Aorta (tissue), 5 donors: ENCODE results near the gene DNAJB7. TPM values are rescaled to one million over a fixed set of nuclear protein-coding genes. Genes with fewer than 3 reads are reported as not detected.
"Not testable (repeated sequence)": the region's sequence is repeated elsewhere in the genome, so short reads cannot be mapped to it uniquely, and the experiment has no call there.

Experiments
- ATAC-seq: fragments of 200-7000 bp; cut with Tn5 transposase; one replicate; pipeline ENCODE4 v1.9.1; 2022; ENCODE audit warnings: moderate library complexity; ENCODE audit not compliant: low FRiP score
- DNase-seq, 2 donors: peaks; one replicate each; pipeline ENCODE4 v3.0.0-alpha.2; 2020
- H3K27ac ChIP-seq, 2 donors: one replicate each; pipeline ENCODE4 v1.5.1; 2013; ENCODE audit warnings: low read length in 2 of 2, mild to moderate bottlenecking in 2 of 2, moderate library complexity in 2 of 2, control low read depth in 1 of 2, inconsistent platforms in 1 of 2, low read depth in 1 of 2
- H3K27me3 ChIP-seq, 2 donors: one replicate each; pipeline ENCODE4 v1.6.1; 2013; ENCODE audit warnings: control low read depth in 1 of 2, low read length in 1 of 2, mild to moderate bottlenecking in 1 of 2, moderate library complexity in 1 of 2; ENCODE audit not compliant: insufficient read depth in 2 of 2, control insufficient read depth in 1 of 2
- H3K36me3 ChIP-seq, 2 donors: one replicate each; pipeline ENCODE4 v1.6.1; 2013; ENCODE audit warnings: control low read depth in 1 of 2, low read length in 1 of 2, mild to moderate bottlenecking in 1 of 2; ENCODE audit not compliant: insufficient read depth in 2 of 2, control insufficient read depth in 1 of 2
- H3K4me1 ChIP-seq, 2 donors: one replicate each; pipeline ENCODE4 v1.6.1; 2013; ENCODE audit warnings: low read length in 2 of 2, control low read depth in 1 of 2, mild to moderate bottlenecking in 1 of 2, moderate library complexity in 1 of 2; ENCODE audit not compliant: insufficient read depth in 2 of 2, control insufficient read depth in 1 of 2
- H3K4me3 ChIP-seq, 2 donors: one replicate each; pipeline ENCODE4 v1.5.1; 2013; ENCODE audit warnings: low read length in 2 of 2, control low read depth in 1 of 2, mild to moderate bottlenecking in 1 of 2
- H3K9me3 ChIP-seq: one replicate; pipeline ENCODE4 v1.6.1; 2013; ENCODE audit warnings: mild to moderate bottlenecking, low read length; ENCODE audit not compliant: control insufficient read depth
- WGBS, 2 donors: extraction: QIAGEN DNeasy Blood & Tissue Kit; methylation state at CpG; one replicate each; pipeline ENCODE4 v1.1.7; 2013; 5-methylcytosine and 5-hydroxymethylcytosine counted together
- intact Hi-C, 2 donors: fragments of 100-400 bp; cut with DNase I; formaldehyde crosslinking; loops; one replicate each; pipeline versions ENCODE4 v1.14.2 to v1.15.0; 2022
- polyA plus RNA-seq, 2 donors: library from polyadenylated mRNA; stranded (reverse); fragments of 200-250 nt; gene quantifications; one replicate each; pipeline ENCODE4 v1.2.3, GENCODE V29; 2013
- total RNA-seq, 2 donors: library from RNA; stranded (reverse); fragmentation: NEBNext Ultra II Directional; extraction: Animal tissue kit (Norgen Biotek cat#: 25700); gene quantifications; one replicate each; pipeline ENCODE4 v1.2.1, GENCODE V29; 2021
- donor health status: healthy with polysubstance abuse.
- donor health status: Bipolar disorder and iron deficiency.
- donor health status: DM: no; HTN: no; CAD: no.
- donor health status: DM: no; HTN: no; CAD: no.
- donor health status: DM: yes; HTN: yes; CAD: no.

The DNAJB7 gene
- total and polyA plus RNA-seq, 4 donors: not detected

GRCh38 chr22:40876907-40877306 lies 15.0 kb upstream of the DNAJB7 start:
- intact Hi-C loops: no loop called here

GRCh38 chr22:40875111-40875510 lies 13.2 kb upstream of the DNAJB7 start:
- no peaks in the 10 kb centered on the region for H3K4me1 ChIP-seq
- H3K36me3 ChIP-seq: peaks cover 0 to 2% of the 10 kb centered on the region in 2 donors
- no peak for DNase-seq
- no peak overlapping the region for H3K27ac ChIP-seq
- ATAC-seq: no peak
- WGBS, 2 donors: 95 to 96% methylated on average over 3 of the region's 3 CpGs
- H3K27me3 ChIP-seq: no peaks in the 10 kb centered on the region
- H3K4me3 ChIP-seq: no peak overlapping the region
- intact Hi-C loops: no loop called here
- no peaks in the 10 kb centered on the region for H3K9me3 ChIP-seq

More at GRCh38 chr22:40876907-40877306, 15.0 kb upstream of the DNAJB7 start:
- H3K4me3 ChIP-seq: no peak overlapping the region
- no peaks in the 10 kb centered on the region for H3K27me3 ChIP-seq
- H3K4me1 ChIP-seq: no peaks in the 10 kb centered on the region
- WGBS, 2 donors: 65 to 70% methylated on average over 1 of the region's 1 CpG
- no peak overlapping the region for H3K27ac ChIP-seq
- peaks cover 0 to 2% of the 10 kb centered on the region in 2 donors for H3K36me3 ChIP-seq
- no peak for ATAC-seq
- no peaks in the 10 kb centered on the region for H3K9me3 ChIP-seq
- no peak for DNase-seq

GRCh38 chr22:40874016-40874415 lies 12.1 kb upstream of the DNAJB7 start:
- 94 to 96% methylated on average over 3 of the region's 3 CpGs for WGBS, 2 donors
- ATAC-seq (no peak), DNase-seq (no peak)
- no peaks in the 10 kb centered on the region for H3K9me3 ChIP-seq
- no peak overlapping the region for H3K27ac ChIP-seq
- intact Hi-C loops: no loop called here
- H3K4me3 ChIP-seq: no peak overlapping the region
- H3K4me1 ChIP-seq: no peaks in the 10 kb centered on the region
- H3K27me3 ChIP-seq: no peaks in the 10 kb centered on the region
- H3K36me3 ChIP-seq: peaks cover 0 to 2% of the 10 kb centered on the region in 2 donors

- H3K36me3 ChIP-seq, intact Hi-C loops, H3K4me1 ChIP-seq, DNase-seq, H3K9me3 ChIP-seq, H3K27ac ChIP-seq, ATAC-seq, H3K4me3 ChIP-seq, H3K27me3 ChIP-seq: not testable (repeated sequence)
- whole genome bisulfite sequencing, 2 donors: 90 to 93% methylated on average over 6 of the region's 6 CpGs
These were observed 6.5 kb upstream of the DNAJB7 start for GRCh38 chr22:40868379-40868778.

- no peaks in the 10 kb centered on the region for H3K4me1 ChIP-seq
- no peaks in the 10 kb centered on the region for H3K9me3 ChIP-seq
- 86 to 88% methylated on average over 2 of the region's 2 CpGs for WGBS, 2 donors
- H3K27me3 ChIP-seq: no peaks in the 10 kb centered on the region
- no peak overlapping the region for H3K4me3 ChIP-seq
- no peaks in the 10 kb centered on the region for H3K36me3 ChIP-seq
- H3K27ac ChIP-seq: no peak overlapping the region
- DNase-seq: no peak
- no peak for ATAC-seq
- intact Hi-C loops: no loop called here
These were observed 5.2 kb upstream of the DNAJB7 start for GRCh38 chr22:40867109-40867508.

GRCh38 chr22:40862537-40862936 lies 624 bp upstream of the DNAJB7 start:
- DNase-seq (no peak), ATAC-seq (no peak)
- Histone ChIP-seq H3K27me3 (no peaks in the 10 kb centered on the region), H3K4me1 (peaks cover 0 to 1% of the 10 kb centered on the region in 2 donors), H3K36me3 (no peaks in the 10 kb centered on the region), H3K4me3 (no peak overlapping the region), H3K9me3 (no peaks in the 10 kb centered on the region), H3K27ac (no peak overlapping the region)
- intact Hi-C loops: no loop called here
- 91 to 94% methylated on average over 2 of the region's 2 CpGs for WGBS, 2 donors

GRCh38 chr22:40857309-40857855 lies 4.5 kb downstream of the DNAJB7 start:
- 2 to 4% methylated on average over 18 of the region's 18 CpGs for WGBS, 2 donors
- ATAC-seq: no peak
- H3K4me1 ChIP-seq: peaks cover 0 to 3% of the 10 kb centered on the region in 2 donors
- no peaks in the 10 kb centered on the region for H3K9me3 ChIP-seq
- peak overlapping the region; percentile 59 to 83 for H3K4me3 ChIP-seq
- H3K27ac ChIP-seq: peak overlapping the region in 1 of 2 donors; percentile 71
- no peaks in the 10 kb centered on the region for H3K27me3 ChIP-seq
- intact Hi-C loops: no loop called here
- H3K36me3 ChIP-seq: no peaks in the 10 kb centered on the region
- DNase-seq: no peak

- intact Hi-C loops: no loop called here
- WGBS, 2 donors: 0 to 1% methylated on average over 50 to 63 of the region's 63 CpGs
These were observed 5.2 kb downstream of the DNAJB7 start, which contains the start of the genes ST13 and XPNPEP3 for GRCh38 chr22:40856513-40857308. Gene ST13 (minus strand): TSS chr22:40856639. CDS start chr22:40856540, 99 bp downstream. Gene XPNPEP3 (plus strand): TSS chr22:40857148. CDS start chr22:40857182, 34 bp downstream.

More at GRCh38 chr22:40856513-40857308, 5.2 kb downstream of the DNAJB7 start, which contains the start of the genes ST13 and XPNPEP3:
- peak; percentile 100 for ATAC-seq
- Histone ChIP-seq H3K9me3 (no peaks in the 10 kb centered on the region), H3K4me3 (peak within 1 kb of the TSS; percentile 66 to 83), H3K4me1 (peaks cover 0 to 3% of the 10 kb centered on the region in 2 donors), H3K27ac (peak within 1 kb of the TSS; percentile 84 to 85), H3K27me3 (no peaks in the 10 kb centered on the region), H3K36me3 (no peaks in the 10 kb centered on the region)
- peak; percentile 99 for DNase-seq
